ENCODE data around the gene LCE7A. TPM values are rescaled to one million over a fixed set of nuclear protein-coding genes. Genes with fewer than 3 reads are reported as not detected.

LCE7A gene
- total and polyA plus RNA-seq, 10 of the 15 experiments (the other 5 are each of a cell fraction or from before 2014, with no cell fraction given): not detected

DNA sequence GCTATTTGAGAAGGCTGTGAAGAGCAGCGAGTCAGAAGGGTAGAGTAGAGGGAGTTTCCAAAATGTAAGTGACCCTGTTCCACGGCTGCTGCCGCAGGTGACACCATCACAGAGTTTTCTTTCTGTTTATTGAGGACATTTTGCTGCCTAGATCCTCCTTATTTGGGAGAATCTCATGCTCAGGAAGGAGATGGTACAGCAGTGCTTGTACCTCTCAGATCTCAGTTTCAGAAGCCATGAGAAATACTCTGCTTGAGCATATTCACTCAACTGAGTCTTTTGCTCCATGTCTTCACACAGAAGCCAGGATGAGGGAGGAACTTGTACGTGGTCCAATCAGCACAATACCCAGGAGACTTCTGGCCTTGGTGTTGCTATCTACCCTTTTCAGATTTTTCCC is 1.6 kb downstream of the LCE7A start (continued):
- no peak for TF ChIP-seq TAF1 (IDR thresholded peaks at IDR 0.05; ENCODE audit: borderline replicate concordance, low read depth, low read length)
- TF ChIP-seq RB1 (IDR thresholded peaks at IDR 0.05; ENCODE audit: borderline replicate concordance): no peak
- TF ChIP-seq, protein P1, sequence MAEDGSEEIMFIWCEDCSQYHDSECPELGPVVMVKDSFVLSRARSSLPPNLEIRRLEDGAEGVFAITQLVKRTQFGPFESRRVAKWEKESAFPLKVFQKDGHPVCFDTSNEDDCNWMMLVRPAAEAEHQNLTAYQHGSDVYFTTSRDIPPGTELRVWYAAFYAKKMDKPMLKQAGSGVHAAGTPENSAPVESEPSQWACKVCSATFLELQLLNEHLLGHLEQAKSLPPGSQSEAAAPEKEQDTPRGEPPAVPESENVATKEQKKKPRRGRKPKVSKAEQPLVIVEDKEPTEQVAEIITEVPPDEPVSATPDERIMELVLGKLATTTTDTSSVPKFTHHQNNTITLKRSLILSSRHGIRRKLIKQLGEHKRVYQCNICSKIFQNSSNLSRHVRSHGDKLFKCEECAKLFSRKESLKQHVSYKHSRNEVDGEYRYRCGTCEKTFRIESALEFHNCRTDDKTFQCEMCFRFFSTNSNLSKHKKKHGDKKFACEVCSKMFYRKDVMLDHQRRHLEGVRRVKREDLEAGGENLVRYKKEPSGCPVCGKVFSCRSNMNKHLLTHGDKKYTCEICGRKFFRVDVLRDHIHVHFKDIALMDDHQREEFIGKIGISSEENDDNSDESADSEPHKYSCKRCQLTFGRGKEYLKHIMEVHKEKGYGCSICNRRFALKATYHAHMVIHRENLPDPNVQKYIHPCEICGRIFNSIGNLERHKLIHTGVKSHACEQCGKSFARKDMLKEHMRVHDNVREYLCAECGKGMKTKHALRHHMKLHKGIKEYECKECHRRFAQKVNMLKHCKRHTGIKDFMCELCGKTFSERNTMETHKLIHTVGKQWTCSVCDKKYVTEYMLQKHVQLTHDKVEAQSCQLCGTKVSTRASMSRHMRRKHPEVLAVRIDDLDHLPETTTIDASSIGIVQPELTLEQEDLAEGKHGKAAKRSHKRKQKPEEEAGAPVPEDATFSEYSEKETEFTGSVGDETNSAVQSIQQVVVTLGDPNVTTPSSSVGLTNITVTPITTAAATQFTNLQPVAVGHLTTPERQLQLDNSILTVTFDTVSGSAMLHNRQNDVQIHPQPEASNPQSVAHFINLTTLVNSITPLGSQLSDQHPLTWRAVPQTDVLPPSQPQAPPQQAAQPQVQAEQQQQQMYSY (CRISPR knock-in tag; IDR thresholded peaks at IDR 0.05): no peak

DNA sequence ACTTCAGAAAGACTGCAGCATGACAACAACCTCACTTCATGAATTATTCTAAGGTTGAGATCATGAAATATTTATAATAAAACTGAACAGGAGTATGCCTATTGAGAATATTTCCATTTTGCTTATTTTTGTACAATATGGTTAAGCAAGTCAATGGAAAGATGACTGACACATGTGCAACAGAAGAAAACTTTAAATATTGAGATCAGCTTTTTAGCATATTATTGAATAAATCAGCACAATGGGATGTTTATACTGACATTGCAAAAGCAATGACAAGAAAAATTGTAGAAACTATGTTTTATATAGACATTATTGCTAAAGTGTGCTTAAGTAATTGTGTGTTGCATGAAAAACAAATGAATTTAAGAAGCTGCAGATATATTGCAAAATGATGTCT is 4.6 kb downstream of the LCE7A start:
- H3K4me3 ChIP-seq: no peak overlapping the region
- in situ Hi-C loops (cut with MboI) (no loop called here), intact Hi-C loops (cut with micrococcal nuclease; ENCODE audit: unreplicated experiment) (no loop called here)
- H3K27me3 ChIP-seq (replicated peaks in 1 of 2; ENCODE audit: control insufficient read depth in 2 of 2, insufficient read depth in 2 of 2, low read length in 1 of 2): peaks cover 0 to 2% of the 10 kb centered on the region in 2 experiments; a peak in 2 of 4 replicates
- no peak overlapping the region for H2AFZ ChIP-seq (ENCODE audit: control insufficient read depth, low read depth, low read length)
- no peaks in the 10 kb centered on the region for H3K9me3 ChIP-seq (replicated peaks; ENCODE audit: control insufficient read depth, insufficient read depth, low read length)
- H3K4me1 ChIP-seq (ENCODE audit: control insufficient read depth, insufficient read depth, low read length): no peaks in the 10 kb centered on the region
- H3K36me3 ChIP-seq (ENCODE audit: control insufficient read depth in 2 of 2, insufficient read depth in 2 of 2, low read length in 1 of 2): no peaks in the 10 kb centered on the region
- FAIRE-seq (no peak), DNase-seq (ENCODE audit: low read depth, low spot score) (no peak), ATAC-seq (no peak)
- H3K4me2 ChIP-seq (ENCODE audit: control insufficient read depth, insufficient read depth): no peak overlapping the region
- CTCF ChIA-PET: interaction anchor here (1.0 to 2.9 kb wide), 5 partner anchors 11 to 96 kb away, joined by 4 to 13 read pairs (median 6); partner anchors contain the start of gene SMCP
- POLR2A ChIA-PET: no interaction called here
- H3K9ac ChIP-seq (ENCODE audit: control insufficient read depth, insufficient read depth, low read length): no peak overlapping the region
- H3K27ac ChIP-seq (ENCODE audit: control insufficient read depth, insufficient read depth): no peak overlapping the region
- RAD21 ChIA-PET (ENCODE audit: unreplicated experiment): interaction anchor here (1.4 to 1.8 kb wide), 3 partner anchors 62 to 366 kb away, joined by 3 to 5 read pairs (median 4); no protein-coding TSS in a partner anchor
- SMC1A ChIA-PET (ENCODE audit: uncharacterized antibody, unreplicated experiment): interaction anchor here (0.8 to 4.1 kb wide), 3 partner anchors 8 to 328 kb away, joined by 3 to 14 read pairs (median 7); no protein-coding TSS in a partner anchor
- TF ChIP-seq NR2F1 (conservative IDR thresholded peaks at IDR 0.05): no peak
- TF ChIP-seq SIX5 (IDR thresholded peaks at IDR 0.05; ENCODE audit: low read depth, low read length, severe bottlenecking): no peak
- no peaks in the 10 kb centered on the region for H3K79me2 ChIP-seq (ENCODE audit: control insufficient read depth, insufficient read depth, low read length)
- no TSS peak for BruUV-seq (replicated peaks)
- H4K20me1 ChIP-seq (ENCODE audit: control insufficient read depth, insufficient read depth): no peaks in the 10 kb centered on the region
